HCT116 (cell line): ENCODE measurements around the gene OLA1.

Experiments used
- CTCF ChIP-seq, 3 experiments: fragments of 200-600 bp in 1 of 3; sonication (generic) in 1 of 3; IDR thresholded peaks in 2 of 3; conservative IDR thresholded peaks in 1 of 3; 2 replicates each; pipeline ENCODE4 v1.5.1; 2012 to 2017; ENCODE audit warnings: low read depth in 2 of 3, low read length in 2 of 3, antibody characterized with exemption in 1 of 3, borderline replicate concordance in 1 of 3, control low read depth in 1 of 3, mild to moderate bottlenecking in 1 of 3, mixed read lengths in 1 of 3, mixed run types in 1 of 3, moderate library complexity in 1 of 3; ENCODE audit not compliant: insufficient read depth in 1 of 3
- EGR1 ChIP-seq: IDR thresholded peaks from 2 replicates; pipeline ENCODE4 v1.6.1; 2012; ENCODE audit warnings: low read depth
- EZH2 ChIP-seq: fragments of 200-600 bp; sonication (generic); IDR thresholded peaks from 2 replicates; pipeline ENCODE4 v1.6.1; 2017; ENCODE audit warnings: antibody characterized with exemption, mixed run types
- EZH2phosphoT487 ChIP-seq: fragments of 200-600 bp; IDR thresholded peaks from 2 replicates; pipeline ENCODE4 v1.6.1; 2018; ENCODE audit warnings: antibody characterized with exemption, borderline replicate concordance
- JUND ChIP-seq: IDR thresholded peaks from 2 replicates; pipeline ENCODE4 v1.6.1; 2012
- MAX ChIP-seq: IDR thresholded peaks from 2 replicates; pipeline ENCODE4 v1.6.1; 2012
- POLR2A ChIP-seq: IDR thresholded peaks from 2 replicates; pipeline ENCODE4 v1.7.0; 2011; ENCODE audit warnings: borderline replicate concordance; ENCODE audit not compliant: insufficient read depth, insufficient read length; ENCODE audit errors: extremely low read depth
- POLR2AphosphoS5 ChIP-seq: IDR thresholded peaks from 2 replicates; pipeline ENCODE4 v1.6.1; 2011; ENCODE audit warnings: mild to moderate bottlenecking, low read depth, low read length, moderate library complexity
- REST ChIP-seq: IDR thresholded peaks from 2 replicates; pipeline ENCODE4 v1.6.1; 2012; ENCODE audit warnings: low read depth
- SIN3A ChIP-seq: IDR thresholded peaks from 2 replicates; pipeline ENCODE4 v1.6.1; 2012; ENCODE audit warnings: low read depth
- SP1 ChIP-seq: IDR thresholded peaks from 2 replicates; pipeline ENCODE4 v1.6.1; 2012; ENCODE audit warnings: low read depth
- YY1 ChIP-seq: IDR thresholded peaks from 2 replicates; pipeline ENCODE4 v1.6.1; 2011; ENCODE audit warnings: low read length, low read depth, moderate library complexity, mild to moderate bottlenecking; ENCODE audit not compliant: insufficient replicate concordance; ENCODE audit errors: extremely low read depth
- ZFX ChIP-seq: fragments of 450-650 bp; IDR thresholded peaks from 2 replicates; pipeline ENCODE4 v1.6.1; 2017
- ZNF274 ChIP-seq: fragments of 200-500 bp; sonication (Bioruptor generic); IDR thresholded peaks from 2 replicates; pipeline ENCODE4 v1.6.1; 2014; ENCODE audit warnings: mild to moderate bottlenecking, low read depth, low read length, inconsistent platforms

DNA sequence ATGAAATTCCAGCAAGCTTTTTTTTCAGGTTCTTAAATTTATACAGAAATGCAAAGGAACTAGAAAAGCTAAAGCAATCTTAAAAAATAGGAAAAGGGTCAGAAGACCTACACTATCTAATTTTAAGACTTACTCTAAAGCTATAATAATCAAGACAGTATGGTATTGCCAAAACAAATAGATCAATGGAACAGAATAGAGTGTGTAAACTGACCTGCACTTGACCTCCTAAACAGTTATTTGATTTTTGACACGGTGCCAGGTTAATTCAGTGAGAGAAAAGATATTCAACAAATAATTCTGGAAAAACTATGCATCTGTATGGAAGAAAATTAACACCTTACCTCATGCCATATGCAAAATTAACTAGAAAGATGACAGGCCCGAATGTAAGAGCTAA lies 73.6 kb downstream of the OLA1 start:
- TF ChIP-seq ZNF274 (no peak), CTCF (IDR thresholded peaks at IDR 0.05 in 2 of 3, conservative IDR thresholded peaks at IDR 0.05 in 1 of 3; ENCODE audit: borderline replicate concordance in 1 of 3, insufficient read depth in 1 of 3, low read depth in 2 of 3, low read length in 2 of 3) (no peak), REST (no peak), SP1 (no peak), EZH2 (no peak), POLR2A (no peak), POLR2AphosphoS5 (no peak), JUND (no peak), MAX (no peak), ZFX (no peak), EGR1 (no peak), SIN3A (no peak), YY1 (no peak), EZH2phosphoT487 (no peak)
